Measurements from ENCODE around the gene C14orf119. TPM values are rescaled to one million over a fixed set of nuclear protein-coding genes. Genes with fewer than 3 reads are reported as not detected.
A peak's percentile ranks its signal among the peaks of the same experiment; 100 is the strongest.

Gene C14orf119
- total RNA-seq, 3 donors from 2014 or later (not counting 1 experiment from before 2014, with no cell fraction given) = 10.6 to 19.0 (median 14.7) TPM

GRCh38 chr14:23145794-23146350 is 50.6 kb downstream of the C14orf119 start:
- DNase-seq (no peak), ATAC-seq (no peak)
- Mint-ChIP-seq H3K4me1 (no peaks in the 10 kb centered on the region), H3K27me3 (ENCODE audit: low read depth in 2 of 2) (peaks cover 0 to 3% of the 10 kb centered on the region in 2 donors), H3K27ac (no peak overlapping the region), H3K36me3 (no peaks in the 10 kb centered on the region), H3K9me3 (no peaks in the 10 kb centered on the region), H3K4me3 (no peak overlapping the region)
- Histone ChIP-seq H3K36me3 (ENCODE audit: control insufficient read depth, insufficient read depth, low read length) (no peaks in the 10 kb centered on the region), H3K27ac (ENCODE audit: low read length) (no peak overlapping the region), H3K9me3 (ENCODE audit: control insufficient read depth, insufficient read depth, low read length) (no peaks in the 10 kb centered on the region), H3K27me3 (ENCODE audit: control insufficient read depth, insufficient read depth, low read length) (no peaks in the 10 kb centered on the region), H3K4me1 (ENCODE audit: control insufficient read depth, insufficient read depth, low read length) (no peaks in the 10 kb centered on the region), H3K4me3 (ENCODE audit: low read length) (no peak overlapping the region)
- TF ChIP-seq CTCF (IDR thresholded peaks at IDR 0.05) = no peak
- intact Hi-C loops (cut with micrococcal nuclease) = no loop called here
- 81% methylated on average over 3 of the region's 4 CpGs for WGBS (ENCODE audit: insufficient coverage)

GRCh38 chr14:23146351-23146910 is 51.1 kb downstream of the C14orf119 start:
- no peaks in the 10 kb centered on the region for H3K27me3 ChIP-seq (ENCODE audit: control insufficient read depth, insufficient read depth, low read length)
- H3K4me3 ChIP-seq (ENCODE audit: low read length) = no peak overlapping the region
- Mint-ChIP-seq H3K9me3 (no peaks in the 10 kb centered on the region), H3K4me3 (no peak overlapping the region), H3K27ac (no peak overlapping the region), H3K36me3 (no peaks in the 10 kb centered on the region), H3K27me3 (ENCODE audit: low read depth in 2 of 2) (peaks cover 0 to 3% of the 10 kb centered on the region in 2 donors), H3K4me1 (no peaks in the 10 kb centered on the region)
- TF ChIP-seq CTCF (IDR thresholded peaks at IDR 0.05) = no peak
- no peak overlapping the region for H3K27ac ChIP-seq (ENCODE audit: low read length)
- H3K36me3 ChIP-seq (ENCODE audit: control insufficient read depth, insufficient read depth, low read length) = no peaks in the 10 kb centered on the region
- peak in 1 of 3 donors; percentile 73 for ATAC-seq
- no peaks in the 10 kb centered on the region for H3K9me3 ChIP-seq (ENCODE audit: control insufficient read depth, insufficient read depth, low read length)
- WGBS (ENCODE audit: insufficient coverage) = 94% methylated on average over 2 of the region's 2 CpGs
- intact Hi-C loops (cut with micrococcal nuclease) = no loop called here
- H3K4me1 ChIP-seq (ENCODE audit: control insufficient read depth, insufficient read depth, low read length) = no peaks in the 10 kb centered on the region
- DNase-seq = no peak

DNA sequence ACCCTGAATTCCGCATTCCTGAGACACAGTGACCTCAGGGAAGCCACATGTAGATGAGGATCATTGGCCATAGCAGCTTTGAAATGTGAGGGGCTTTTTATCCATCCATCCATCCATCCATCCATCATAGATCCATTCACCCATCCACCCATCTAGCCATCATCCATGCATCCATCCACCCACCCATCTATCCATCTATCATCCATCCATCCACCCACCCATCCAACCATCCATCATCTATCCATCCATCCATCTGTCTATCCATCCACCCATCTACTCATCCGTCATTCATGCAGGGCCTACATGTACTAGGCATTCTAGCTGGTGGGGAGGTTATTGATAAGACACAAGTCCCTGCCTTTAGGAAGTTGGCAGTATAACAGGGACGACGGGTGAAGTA is 51.7 kb downstream of the C14orf119 start:
- Mint-ChIP-seq H3K27ac (no peak overlapping the region), H3K9me3 (no peaks in the 10 kb centered on the region), H3K4me3 (no peak overlapping the region), H3K27me3 (ENCODE audit: low read depth in 2 of 2) (peaks cover 0 to 3% of the 10 kb centered on the region in 2 donors), H3K36me3 (no peaks in the 10 kb centered on the region), H3K4me1 (no peaks in the 10 kb centered on the region)
- Histone ChIP-seq H3K4me1 (ENCODE audit: control insufficient read depth, insufficient read depth, low read length) (no peaks in the 10 kb centered on the region), H3K36me3 (ENCODE audit: control insufficient read depth, insufficient read depth, low read length) (no peaks in the 10 kb centered on the region), H3K27me3 (ENCODE audit: control insufficient read depth, insufficient read depth, low read length) (no peaks in the 10 kb centered on the region), H3K4me3 (ENCODE audit: low read length) (no peak overlapping the region), H3K27ac (ENCODE audit: low read length) (no peak overlapping the region), H3K9me3 (ENCODE audit: control insufficient read depth, insufficient read depth, low read length) (no peaks in the 10 kb centered on the region)
- ATAC-seq = no peak
- WGBS (ENCODE audit: insufficient coverage) = 88% methylated on average over 3 of the region's 4 CpGs
- intact Hi-C loops (cut with micrococcal nuclease) = no loop called here
- no peak for DNase-seq
- no peak for TF ChIP-seq CTCF (IDR thresholded peaks at IDR 0.05)

- Histone ChIP-seq H3K27ac (ENCODE audit: low read length) (no peak overlapping the region), H3K4me3 (ENCODE audit: low read length) (no peak overlapping the region), H3K36me3 (ENCODE audit: control insufficient read depth, insufficient read depth, low read length) (no peaks in the 10 kb centered on the region), H3K27me3 (ENCODE audit: control insufficient read depth, insufficient read depth, low read length) (no peaks in the 10 kb centered on the region), H3K4me1 (ENCODE audit: control insufficient read depth, insufficient read depth, low read length) (no peaks in the 10 kb centered on the region), H3K9me3 (ENCODE audit: control insufficient read depth, insufficient read depth, low read length) (no peaks in the 10 kb centered on the region)
- ATAC-seq (no peak), DNase-seq (no peak)
- H3K27ac Mint-ChIP-seq = no peak overlapping the region
- H3K36me3 Mint-ChIP-seq = no peaks in the 10 kb centered on the region
- H3K4me3 Mint-ChIP-seq = no peak overlapping the region
- WGBS (ENCODE audit: insufficient coverage) = 100% methylated on average over 1 of the region's 1 CpG
- peaks cover 0 to 3% of the 10 kb centered on the region in 2 donors for H3K27me3 Mint-ChIP-seq (ENCODE audit: low read depth in 2 of 2)
- no peaks in the 10 kb centered on the region for H3K4me1 Mint-ChIP-seq
- TF ChIP-seq CTCF (IDR thresholded peaks at IDR 0.05) = no peak
- intact Hi-C loops (cut with micrococcal nuclease) = no loop called here
- no peaks in the 10 kb centered on the region for H3K9me3 Mint-ChIP-seq
Observed at GRCh38 chr14:23147676-23148075, 52.4 kb downstream of the C14orf119 start.
